ENCODE results near the gene RIPPLY3. TPM values are rescaled to one million over a fixed set of nuclear protein-coding genes. Genes with fewer than 3 reads are reported as not detected.
"Not testable (repeated sequence)": the region's sequence is repeated elsewhere in the genome, so short reads cannot be mapped to it uniquely, and the experiment has no call there.

The RIPPLY3 gene
- total and polyA plus RNA-seq, 2 experiments from 2014 or later = 2.5 to 2.8 TPM

DNA sequence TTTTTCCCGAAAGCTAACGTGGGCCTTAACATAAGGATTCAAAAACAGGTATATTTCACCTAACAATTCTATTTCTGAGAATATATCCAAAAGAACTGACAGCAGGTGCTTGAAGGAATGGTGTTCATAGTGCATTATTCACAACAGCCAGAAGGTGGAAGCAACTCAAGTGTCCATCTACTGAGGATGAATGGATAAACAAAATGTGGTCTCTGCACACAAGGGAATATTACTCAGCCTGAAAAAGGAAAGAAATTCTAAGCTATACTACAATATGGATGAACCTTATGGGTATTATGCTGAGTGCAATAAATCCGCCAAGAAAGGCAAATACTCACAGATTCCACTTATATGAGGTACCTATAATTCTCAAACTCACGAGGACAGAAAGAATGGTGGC, 6.1 kb upstream of the RIPPLY3 start:
- no peaks in the 10 kb centered on the region for H4K20me1 ChIP-seq (replicated peaks; ENCODE audit: insufficient read depth)
- Mint-ChIP-seq H3K9me3 (no peaks in the 10 kb centered on the region; the same call in 2 of the 3 replicates), H3K36me3 (ENCODE audit: low read depth) (no peaks in the 10 kb centered on the region), H3K27me3 (ENCODE audit: insufficient read depth, low read depth, poor library complexity) (peaks cover 10% of the 10 kb centered on the region), H3K4me3 (no peak overlapping the region; the same call in 2 of the 3 replicates), H3K27ac (no peak overlapping the region), H3K4me1 (peaks cover 9% of the 10 kb centered on the region)
- DNase-seq (ENCODE audit: low spot score) (no peak), ATAC-seq (no peak)
- TF ChIP-seq CTCF (conservative IDR thresholded peaks at IDR 0.05; ENCODE audit: low read depth in 2 of 2) (peak; percentile 18 to 22; a peak in 2 of 4 replicates), REST (IDR thresholded peaks at IDR 0.05; ENCODE audit: unreplicated experiment) (no peak)
- no peaks in the 10 kb centered on the region for H3K9me2 ChIP-seq (ENCODE audit: insufficient read depth)
- no peak overlapping the region for H3K4me3 ChIP-seq
- H3K27ac ChIP-seq (ENCODE audit: low read depth) = no peak overlapping the region
- H3K36me3 ChIP-seq (ENCODE audit: insufficient read depth) = no peaks in the 10 kb centered on the region
- H3K79me2 ChIP-seq (replicated peaks; ENCODE audit: insufficient read depth) = no peaks in the 10 kb centered on the region
- no peak overlapping the region for H2AFZ ChIP-seq
- H3K27me3 ChIP-seq (ENCODE audit: insufficient read depth) = peaks cover 14% of the 10 kb centered on the region
- H3K4me1 ChIP-seq (ENCODE audit: insufficient read depth) = 0 out of 2 replicates have a peak, but pooled peaks cover 10% of the 10 kb centered on the region
- no peak overlapping the region for H3K4me2 ChIP-seq
- H3F3A ChIP-seq (replicated peaks; ENCODE audit: low read depth) = no peaks in the 10 kb centered on the region

GRCh38 chr21:37001441-37001840, 5.1 kb upstream of the RIPPLY3 start:
- Histone ChIP-seq H3K4me3 (no peak overlapping the region), H3K9me2 (ENCODE audit: insufficient read depth) (no peaks in the 10 kb centered on the region), H3K79me2 (replicated peaks; ENCODE audit: insufficient read depth) (no peaks in the 10 kb centered on the region), H3K36me3 (ENCODE audit: insufficient read depth) (no peaks in the 10 kb centered on the region), H3K4me2 (no peak overlapping the region), H3K27me3 (ENCODE audit: insufficient read depth) (peaks cover 25% of the 10 kb centered on the region), H4K20me1 (replicated peaks; ENCODE audit: insufficient read depth) (no peaks in the 10 kb centered on the region), H3F3A (replicated peaks; ENCODE audit: low read depth) (no peaks in the 10 kb centered on the region), H3K4me1 (ENCODE audit: insufficient read depth) (0 out of 2 replicates have a peak, but pooled peaks cover 10% of the 10 kb centered on the region), H3K27ac (ENCODE audit: low read depth) (no peak overlapping the region), H2AFZ (no peak overlapping the region)
- Mint-ChIP-seq H3K4me1 (peaks cover 9% of the 10 kb centered on the region), H3K4me3 (no peak overlapping the region), H3K27ac (no peak overlapping the region), H3K9me3 (no peaks in the 10 kb centered on the region; the same call in 2 of the 3 replicates), H3K36me3 (ENCODE audit: low read depth) (no peaks in the 10 kb centered on the region), H3K27me3 (ENCODE audit: insufficient read depth, low read depth, poor library complexity) (peaks cover 19% of the 10 kb centered on the region)
- no peak for DNase-seq (ENCODE audit: low spot score)
- no peak for ATAC-seq
- no peak for TF ChIP-seq CREB1 (CRISPR knock-in tag; IDR thresholded peaks at IDR 0.05; ENCODE audit: low read depth)

- H2AFZ ChIP-seq; H3K36me3 ChIP-seq (ENCODE audit: insufficient read depth): not testable (repeated sequence)
Observed at GRCh38 chr21:37002851-37003250, 3.7 kb upstream of the RIPPLY3 start.

GRCh38 chr21:37003917-37004316, 2.6 kb upstream of the RIPPLY3 start:
- not testable (repeated sequence) for DNase-seq (ENCODE audit: low spot score); ATAC-seq; H3K27ac ChIP-seq (ENCODE audit: low read depth); H2AFZ ChIP-seq; H3K4me3 Mint-ChIP-seq; H3F3A ChIP-seq (replicated peaks; ENCODE audit: low read depth); H3K4me3 ChIP-seq; H3K36me3 ChIP-seq (ENCODE audit: insufficient read depth); H3K9me2 ChIP-seq (ENCODE audit: insufficient read depth); H3K4me1 ChIP-seq (ENCODE audit: insufficient read depth); H3K36me3 Mint-ChIP-seq (ENCODE audit: low read depth); H3K27ac Mint-ChIP-seq; H3K4me1 Mint-ChIP-seq; H4K20me1 ChIP-seq (replicated peaks; ENCODE audit: insufficient read depth); H3K9me3 Mint-ChIP-seq; H3K4me2 ChIP-seq; H3K79me2 ChIP-seq (replicated peaks; ENCODE audit: insufficient read depth)
- peaks cover 50% of the 10 kb centered on the region for H3K27me3 ChIP-seq (ENCODE audit: insufficient read depth)
- H3K27me3 Mint-ChIP-seq (ENCODE audit: insufficient read depth, low read depth, poor library complexity) = peaks cover 38% of the 10 kb centered on the region

More at GRCh38 chr21:37002851-37003250, 3.7 kb upstream of the RIPPLY3 start:
- DNase-seq (ENCODE audit: low spot score); H3F3A ChIP-seq (replicated peaks; ENCODE audit: low read depth); ATAC-seq; H3K9me3 Mint-ChIP-seq; H3K4me3 ChIP-seq; H3K27ac ChIP-seq (ENCODE audit: low read depth); H3K4me1 ChIP-seq (ENCODE audit: insufficient read depth); H3K79me2 ChIP-seq (replicated peaks; ENCODE audit: insufficient read depth); H3K9me2 ChIP-seq (ENCODE audit: insufficient read depth); H3K4me3 Mint-ChIP-seq; H3K4me2 ChIP-seq; H3K36me3 Mint-ChIP-seq (ENCODE audit: low read depth); H4K20me1 ChIP-seq (replicated peaks; ENCODE audit: insufficient read depth); H3K27ac Mint-ChIP-seq; H3K4me1 Mint-ChIP-seq: not testable (repeated sequence)
- H3K27me3 Mint-ChIP-seq (ENCODE audit: insufficient read depth, low read depth, poor library complexity) = peaks cover 29% of the 10 kb centered on the region
- H3K27me3 ChIP-seq (ENCODE audit: insufficient read depth) = peaks cover 39% of the 10 kb centered on the region

Data from GM23338 (cell line).